ENCODE data around the gene PHLPP1. TPM values are rescaled to one million over a fixed set of nuclear protein-coding genes. Genes with fewer than 3 reads are reported as not detected.

The PHLPP1 gene
- total RNA-seq, 2 experiments from 2014 or later = 9.0 to 12.4 TPM

GRCh38 chr18:62683935-62684334, 31.4 kb upstream of the PHLPP1 start:
- H4K20me1 ChIP-seq (ENCODE audit: insufficient read depth, low read length) = no peaks in the 10 kb centered on the region
- H2AFZ ChIP-seq (ENCODE audit: low read length) = no peak overlapping the region
- H3K79me2 ChIP-seq (ENCODE audit: insufficient read depth, low read depth, low read length) = no peaks in the 10 kb centered on the region
- POLR2A ChIA-PET = interaction anchor here (0.7 kb wide), 1 partner anchor 340 kb away, joined by 4 read pairs; no protein-coding TSS in a partner anchor
- no peak overlapping the region for H3K4me3 ChIP-seq (ENCODE audit: low read depth, low read length, poor library complexity, severe bottlenecking)
- no peaks in the 10 kb centered on the region for H3K9me3 ChIP-seq (ENCODE audit: low read length)
- no peak overlapping the region for H3K4me2 ChIP-seq (ENCODE audit: low read length)
- no peak overlapping the region for H3K27ac ChIP-seq (ENCODE audit: low read depth, low read length, poor library complexity, severe bottlenecking)
- no TSS peak for BruUV-seq (replicated peaks)
- no peaks in the 10 kb centered on the region for H3K4me1 ChIP-seq (ENCODE audit: insufficient read depth, low read length, poor library complexity, severe bottlenecking)
- intact Hi-C loops (cut with micrococcal nuclease; ENCODE audit: unreplicated experiment) = no loop called here
- H3K9me2 ChIP-seq (ENCODE audit: insufficient read depth, low read length) = no peaks in the 10 kb centered on the region
- no peak for DNase-seq (ENCODE audit: low spot score)
- no peaks in the 10 kb centered on the region for H3K36me3 ChIP-seq (ENCODE audit: insufficient read depth, low read length)
- CTCF ChIA-PET (ENCODE audit: unreplicated experiment) = no interaction called here
- TF ChIP-seq CTCF (conservative IDR thresholded peaks at IDR 0.05; ENCODE audit: low read length) = no peak
- TF ChIP-seq EZH2phosphoT487 (IDR thresholded peaks at IDR 0.05; ENCODE audit: borderline replicate concordance, low read depth, low read length) = no peak

GRCh38 chr18:62688743-62689317, 26.5 kb upstream of the PHLPP1 start:
- DNase-seq (ENCODE audit: low spot score) = no peak
- H3K79me2 ChIP-seq (ENCODE audit: insufficient read depth, low read depth, low read length) = no peaks in the 10 kb centered on the region
- H3K27ac ChIP-seq (ENCODE audit: low read depth, low read length, poor library complexity, severe bottlenecking) = no peak overlapping the region
- ChIA-PET CTCF (ENCODE audit: unreplicated experiment) (no interaction called here), POLR2A (no interaction called here)
- H3K4me2 ChIP-seq (ENCODE audit: low read length) = no peak overlapping the region
- no TSS peak for BruUV-seq (replicated peaks)
- no peaks in the 10 kb centered on the region for H3K9me3 ChIP-seq (ENCODE audit: low read length)
- no peaks in the 10 kb centered on the region for H4K20me1 ChIP-seq (ENCODE audit: insufficient read depth, low read length)
- no peaks in the 10 kb centered on the region for H3K36me3 ChIP-seq (ENCODE audit: insufficient read depth, low read length)
- no peak overlapping the region for H3K4me3 ChIP-seq (ENCODE audit: low read depth, low read length, poor library complexity, severe bottlenecking)
- no peak for TF ChIP-seq CTCF (conservative IDR thresholded peaks at IDR 0.05; ENCODE audit: low read length)
- TF ChIP-seq EZH2phosphoT487 (IDR thresholded peaks at IDR 0.05; ENCODE audit: borderline replicate concordance, low read depth, low read length) = no peak
- H3K9me2 ChIP-seq (ENCODE audit: insufficient read depth, low read length) = no peaks in the 10 kb centered on the region
- H3K4me1 ChIP-seq (ENCODE audit: insufficient read depth, low read length, poor library complexity, severe bottlenecking) = no peaks in the 10 kb centered on the region
- H2AFZ ChIP-seq (ENCODE audit: low read length) = no peak overlapping the region
- intact Hi-C loops (cut with micrococcal nuclease; ENCODE audit: unreplicated experiment) = no loop called here

- H3K4me2 ChIP-seq (ENCODE audit: low read length) = no peak overlapping the region
- H3K79me2 ChIP-seq (ENCODE audit: insufficient read depth, low read depth, low read length) = no peaks in the 10 kb centered on the region
- no peaks in the 10 kb centered on the region for H3K4me1 ChIP-seq (ENCODE audit: insufficient read depth, low read length, poor library complexity, severe bottlenecking)
- no peaks in the 10 kb centered on the region for H3K36me3 ChIP-seq (ENCODE audit: insufficient read depth, low read length)
- H3K9me3 ChIP-seq (ENCODE audit: low read length) = no peaks in the 10 kb centered on the region
- ChIA-PET CTCF (ENCODE audit: unreplicated experiment) (no interaction called here), POLR2A (interaction anchor here (1.2 to 1.6 kb wide), 2 partner anchors 9 to 12 kb away, joined by 3 to 4 read pairs; no protein-coding TSS in a partner anchor)
- DNase-seq (ENCODE audit: low spot score) = no peak
- H3K9me2 ChIP-seq (ENCODE audit: insufficient read depth, low read length) = no peaks in the 10 kb centered on the region
- intact Hi-C loops (cut with micrococcal nuclease; ENCODE audit: unreplicated experiment) = no loop called here
- no peak overlapping the region for H3K4me3 ChIP-seq (ENCODE audit: low read depth, low read length, poor library complexity, severe bottlenecking)
- no TSS peak for BruUV-seq (replicated peaks)
- TF ChIP-seq CTCF (conservative IDR thresholded peaks at IDR 0.05; ENCODE audit: low read length) = no peak
- H2AFZ ChIP-seq (ENCODE audit: low read length) = no peak overlapping the region
- no peak overlapping the region for H3K27ac ChIP-seq (ENCODE audit: low read depth, low read length, poor library complexity, severe bottlenecking)
- H4K20me1 ChIP-seq (ENCODE audit: insufficient read depth, low read length) = no peaks in the 10 kb centered on the region
Observed at GRCh38 chr18:62690236-62690815, 25.0 kb upstream of the PHLPP1 start.

Data from OCI-LY7 (cell line).